ENCODE data around the gene FRMD3.
A peak's percentile ranks its signal among the peaks of the same experiment; 100 is the strongest.

DNA sequence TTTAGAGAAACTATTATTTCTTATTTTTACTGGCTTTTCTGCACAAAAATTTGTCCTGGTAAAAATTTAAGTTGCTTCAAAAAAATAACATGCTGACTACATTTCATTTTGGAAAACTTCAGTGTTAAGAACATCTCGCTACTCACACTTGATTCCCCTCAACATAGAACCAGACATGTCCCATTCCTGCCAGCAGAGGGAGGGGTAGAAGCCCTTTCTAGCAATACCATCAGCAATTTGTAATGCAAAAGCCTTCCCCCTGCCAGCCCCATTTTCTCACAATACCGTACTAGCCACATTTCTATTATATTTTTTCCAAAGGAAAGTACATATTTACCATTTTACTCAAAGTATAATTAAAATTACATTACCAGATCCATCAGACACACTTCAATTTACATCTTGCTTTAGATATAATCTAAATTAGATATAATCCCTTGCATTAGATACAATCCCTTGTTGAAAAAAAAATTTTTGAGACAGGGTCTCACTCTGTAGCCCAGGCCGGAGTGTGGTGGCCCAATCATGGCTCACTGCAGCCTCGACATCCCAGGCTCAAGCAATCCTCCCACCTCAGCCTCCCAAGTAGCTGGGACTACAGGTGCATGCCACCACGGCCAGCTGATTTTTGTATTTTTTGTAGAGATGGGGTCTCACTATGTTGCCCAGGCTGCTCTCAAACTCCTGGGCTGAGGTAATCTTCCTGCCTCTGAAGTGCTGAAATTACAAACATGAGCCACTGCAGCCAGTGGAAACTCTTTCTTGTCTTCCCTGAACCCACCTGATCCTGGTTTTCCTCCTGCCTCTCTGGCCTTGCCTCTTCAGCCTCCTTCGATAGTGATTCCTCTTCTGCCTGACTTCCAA is 45.2 kb upstream of the FRMD3 start:
- TF ChIP-seq POLR2A (IDR thresholded peaks at IDR 0.05) = no peak
- TF ChIP-seq, protein P1, sequence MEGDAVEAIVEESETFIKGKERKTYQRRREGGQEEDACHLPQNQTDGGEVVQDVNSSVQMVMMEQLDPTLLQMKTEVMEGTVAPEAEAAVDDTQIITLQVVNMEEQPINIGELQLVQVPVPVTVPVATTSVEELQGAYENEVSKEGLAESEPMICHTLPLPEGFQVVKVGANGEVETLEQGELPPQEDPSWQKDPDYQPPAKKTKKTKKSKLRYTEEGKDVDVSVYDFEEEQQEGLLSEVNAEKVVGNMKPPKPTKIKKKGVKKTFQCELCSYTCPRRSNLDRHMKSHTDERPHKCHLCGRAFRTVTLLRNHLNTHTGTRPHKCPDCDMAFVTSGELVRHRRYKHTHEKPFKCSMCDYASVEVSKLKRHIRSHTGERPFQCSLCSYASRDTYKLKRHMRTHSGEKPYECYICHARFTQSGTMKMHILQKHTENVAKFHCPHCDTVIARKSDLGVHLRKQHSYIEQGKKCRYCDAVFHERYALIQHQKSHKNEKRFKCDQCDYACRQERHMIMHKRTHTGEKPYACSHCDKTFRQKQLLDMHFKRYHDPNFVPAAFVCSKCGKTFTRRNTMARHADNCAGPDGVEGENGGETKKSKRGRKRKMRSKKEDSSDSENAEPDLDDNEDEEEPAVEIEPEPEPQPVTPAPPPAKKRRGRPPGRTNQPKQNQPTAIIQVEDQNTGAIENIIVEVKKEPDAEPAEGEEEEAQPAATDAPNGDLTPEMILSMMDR (IDR thresholded peaks at IDR 0.05) = peak; percentile 47 to 64 (median 56)
